Stimulated activated CD4-positive, alpha-beta T cell treated with anti-CD3 and anti-CD28 coated beads, Interleukin-4, amount 100 ng/mL, for 4 hours (primary cell): ENCODE data around the gene DNAJC6.
"Not testable (repeated sequence)": the region's sequence is repeated elsewhere in the genome, so short reads cannot be mapped to it uniquely, and the experiment has no call there.

Experiments used
- DNase-seq, 2 experiments: peaks; one replicate each; pipeline ENCODE4 v3.0.0-alpha.2; 2020

Gene DNAJC6

GRCh38 chr1:65435987-65436386 lies 126.6 kb downstream of the DNAJC6 start:
- no peak for DNase-seq

GRCh38 chr1:65437616-65438015 lies 128.3 kb downstream of the DNAJC6 start:
- no peak for DNase-seq

GRCh38 chr1:65440322-65440900 lies 131.1 kb downstream of the DNAJC6 start:
- no peak for DNase-seq

- no peak for DNase-seq
These were observed 131.6 kb downstream of the DNAJC6 start for GRCh38 chr1:65440915-65441314.

- no peak for DNase-seq
These were observed 132.1 kb downstream of the DNAJC6 start for GRCh38 chr1:65441464-65441863.

DNA sequence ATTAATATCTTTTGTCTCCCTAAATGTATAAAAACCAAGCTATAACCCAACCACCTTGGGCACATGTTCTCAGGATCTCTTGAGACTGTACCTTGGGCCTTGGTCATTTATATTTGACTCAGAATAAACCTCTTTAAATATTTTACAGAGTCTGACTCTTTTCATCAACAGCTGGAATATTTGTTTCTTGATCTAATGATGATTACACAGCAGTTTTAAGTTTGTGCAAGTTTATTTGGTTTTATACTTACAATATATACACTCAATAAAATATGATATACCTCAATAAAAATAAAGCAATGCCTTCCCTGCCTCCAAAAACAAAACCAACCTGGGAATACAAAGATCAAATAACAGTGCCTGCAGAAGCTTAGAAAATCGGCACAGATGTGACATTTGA lies 133.1 kb downstream of the DNAJC6 start:
- DNase-seq, result no peak

GRCh38 chr1:65443647-65444046 lies 134.3 kb downstream of the DNAJC6 start:
- DNase-seq, result no peak

DNA sequence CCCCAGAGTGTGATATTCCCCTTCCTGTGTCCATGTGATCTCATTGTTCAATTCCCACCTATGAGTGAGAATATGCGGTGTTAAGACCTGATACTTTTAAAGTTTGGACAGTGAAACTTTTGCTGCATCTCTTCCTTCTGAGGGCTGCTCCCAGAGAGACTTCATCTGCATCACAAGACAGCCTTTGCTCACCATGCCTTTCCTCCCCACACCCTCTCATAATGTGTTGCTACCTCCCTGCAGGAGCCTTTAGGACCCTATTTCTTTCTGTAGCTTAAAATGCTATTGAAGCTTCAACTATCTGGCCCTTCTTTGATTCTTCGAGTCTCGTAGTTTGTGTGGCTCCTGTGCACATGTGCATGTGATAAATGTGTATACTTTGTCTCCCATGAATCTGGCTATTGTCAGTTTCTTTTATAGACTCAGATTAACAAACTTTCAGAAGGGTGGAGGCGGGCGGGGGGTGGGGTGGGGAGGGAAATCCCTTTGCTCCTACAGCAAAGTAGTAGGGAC lies 134.8 kb downstream of the DNAJC6 start:
- DNase-seq, result no peak

- DNase-seq, result no peak
These were observed 136.5 kb downstream of the DNAJC6 start for GRCh38 chr1:65445837-65446236.

DNA sequence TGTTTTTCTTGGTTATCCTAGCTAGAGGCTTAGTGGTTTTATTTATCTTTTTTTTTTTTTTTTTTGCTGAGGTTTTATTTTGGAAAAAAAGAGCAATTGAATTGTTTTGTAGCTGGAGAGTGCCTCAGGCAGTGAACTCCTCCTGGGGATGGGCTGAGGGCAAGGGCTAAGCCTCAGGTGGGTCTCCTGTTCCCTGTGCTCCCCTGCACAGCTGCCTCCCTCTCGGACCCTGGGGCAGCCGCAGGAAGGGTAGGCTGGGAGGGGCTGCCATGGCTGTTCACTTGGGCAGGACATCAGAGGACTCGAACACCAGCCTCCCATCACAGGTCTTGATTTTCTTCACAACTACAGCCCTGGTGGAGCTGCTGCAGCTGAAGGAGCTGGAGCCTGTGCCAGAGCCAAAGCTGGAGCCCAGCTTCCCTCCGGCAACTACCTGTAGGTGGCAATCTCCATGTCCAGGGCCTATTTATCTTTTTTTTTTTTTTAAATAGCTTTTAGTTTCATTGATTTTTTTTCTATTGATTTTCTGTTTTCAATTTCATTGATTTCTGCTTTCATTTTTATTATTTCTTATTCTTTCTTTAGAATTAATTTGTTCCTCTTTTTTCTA lies 140.0 kb downstream of the DNAJC6 start:
- no peak for DNase-seq

- not testable (repeated sequence) for DNase-seq
These were observed 146.3 kb downstream of the DNAJC6 start for GRCh38 chr1:65455678-65456077.

- no peak for DNase-seq
These were observed 147.1 kb downstream of the DNAJC6 start for GRCh38 chr1:65456481-65456880.

DNA sequence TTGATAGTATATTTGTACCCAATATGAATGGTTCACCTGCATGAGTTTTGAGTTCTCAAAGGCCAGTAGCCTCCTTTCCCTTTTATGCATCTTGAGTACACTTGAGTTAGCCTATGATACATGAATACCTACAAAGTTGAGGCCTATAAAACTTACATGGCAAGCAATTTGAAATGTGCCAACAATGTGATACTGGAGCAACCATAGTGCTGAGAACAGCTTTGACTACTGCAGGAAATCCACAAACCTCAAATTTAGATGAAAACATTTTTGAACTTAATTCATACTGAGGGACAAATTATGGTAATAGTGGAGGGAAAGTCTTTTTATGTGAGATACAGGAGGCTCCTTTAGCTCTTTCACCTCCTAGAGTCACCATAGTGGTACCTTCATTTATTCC lies 148.5 kb downstream of the DNAJC6 start:
- DNase-seq, result no peak

- DNase-seq, result no peak
These were observed 149.5 kb downstream of the DNAJC6 start for GRCh38 chr1:65458730-65459396.

GRCh38 chr1:65459397-65459768 lies 150.0 kb downstream of the DNAJC6 start:
- DNase-seq, result no peak
